ENCODE measurements around the gene DNAH1.
"Not testable (repeated sequence)": the region's sequence is repeated elsewhere in the genome, so short reads cannot be mapped to it uniquely, and the experiment has no call there.

DNAH1 gene

DNA sequence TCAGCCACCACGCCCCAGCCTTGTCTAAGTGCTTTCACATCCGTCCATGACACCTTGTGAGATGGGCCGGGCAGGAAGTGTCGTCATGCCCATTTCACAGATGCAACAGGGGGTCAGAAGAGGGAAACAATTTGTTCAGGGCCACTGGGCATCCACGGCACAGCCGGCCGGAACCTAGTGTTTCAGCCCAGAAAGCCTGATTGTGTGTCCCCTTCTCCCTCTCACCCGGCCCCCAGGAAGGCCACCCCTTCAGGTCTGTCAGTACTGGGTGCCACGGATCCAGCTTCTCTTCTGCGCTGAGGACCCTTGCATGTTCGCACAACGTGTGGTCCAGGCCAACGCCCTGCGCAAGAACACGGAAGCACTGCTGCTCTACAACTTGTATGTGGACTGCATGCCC, 15.8 kb downstream of the DNAH1 start:
- DNase-seq (ENCODE audit: low read depth in 3 of 3): no peak

DNA sequence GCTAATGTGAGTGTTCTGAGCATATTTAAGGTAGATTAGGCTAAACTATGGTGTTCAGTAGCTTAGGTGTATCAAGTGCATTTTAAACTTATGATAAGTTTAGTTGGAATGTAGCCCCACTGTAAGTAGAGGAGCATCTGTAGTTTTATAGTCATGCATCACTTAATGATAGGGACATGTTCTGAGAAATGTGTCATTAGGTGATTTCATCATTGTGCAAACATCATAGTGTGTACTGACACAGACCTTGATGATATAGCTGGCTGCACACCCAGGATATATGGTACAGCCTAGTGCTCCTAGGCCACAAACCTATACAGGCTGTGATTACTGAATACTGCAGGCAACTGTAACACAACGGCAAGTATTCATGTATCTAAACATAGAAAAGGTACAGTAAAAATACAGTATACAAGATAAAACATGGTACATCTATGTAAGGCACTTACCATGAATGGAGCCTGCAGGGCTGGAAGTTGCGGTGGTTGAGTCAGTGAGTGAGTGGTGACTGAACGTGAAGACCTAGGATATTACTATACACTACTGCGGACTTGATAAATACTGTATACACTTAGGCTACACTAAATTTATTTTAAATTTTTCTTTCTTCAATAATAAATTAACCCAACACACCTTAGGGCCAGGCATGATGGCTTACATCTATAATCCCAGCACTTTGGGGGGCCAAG, 17.9 kb downstream of the DNAH1 start:
- no peak for DNase-seq (ENCODE audit: low read depth in 3 of 3)

GRCh38 chr3:52338131-52338530, 22.0 kb downstream of the DNAH1 start:
- DNase-seq (ENCODE audit: low read depth in 3 of 3): not testable (repeated sequence)

DNA sequence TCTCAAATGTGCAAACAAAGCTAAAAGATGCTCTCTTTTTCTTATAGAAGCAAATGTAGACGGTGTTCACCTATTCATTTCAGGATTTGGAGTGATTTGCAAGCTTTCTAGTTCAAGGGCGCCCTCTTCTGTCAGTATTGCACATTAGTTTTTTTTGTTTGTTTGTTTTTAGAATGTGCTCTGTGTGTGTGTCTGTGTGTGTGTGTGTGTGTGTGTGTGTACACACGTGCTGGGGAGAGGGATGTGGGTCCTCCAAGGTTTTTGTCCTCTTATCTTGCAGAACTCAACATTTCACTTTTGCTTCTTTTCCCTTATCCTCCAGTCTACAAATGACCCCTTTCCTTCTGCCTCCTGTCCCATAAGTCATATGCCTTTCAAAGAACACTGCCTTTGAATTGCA, 23.5 kb downstream of the DNAH1 start:
- peak in 2 of 3 experiments; percentile 7 to 18 for DNase-seq (ENCODE audit: low read depth in 3 of 3)

DNA sequence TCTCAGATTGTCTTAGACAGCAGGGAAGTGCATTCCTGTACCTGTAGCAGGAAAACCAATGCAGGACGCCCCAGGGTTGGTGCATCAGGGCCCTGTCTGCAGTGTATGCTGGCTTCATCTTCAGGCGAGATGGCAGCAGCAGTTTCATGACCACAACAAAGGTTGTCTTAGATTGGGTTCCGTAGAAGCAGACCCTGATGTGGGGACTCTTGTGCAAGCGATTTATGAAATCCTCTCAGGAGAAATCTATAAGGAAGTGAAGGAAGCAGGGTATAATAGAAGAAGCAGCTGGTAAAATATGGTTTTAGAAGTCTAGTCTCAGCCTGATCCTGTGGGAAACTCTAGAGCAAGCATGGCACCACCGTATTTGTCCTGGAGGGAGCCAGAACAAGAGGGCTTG, 25.0 kb downstream of the DNAH1 start:
- no peak for DNase-seq (ENCODE audit: low read depth in 3 of 3)

- no peak for DNase-seq (ENCODE audit: low read depth in 3 of 3)
Measured at GRCh38 chr3:52343946-52344600, 28.0 kb downstream of the DNAH1 start.

DNA sequence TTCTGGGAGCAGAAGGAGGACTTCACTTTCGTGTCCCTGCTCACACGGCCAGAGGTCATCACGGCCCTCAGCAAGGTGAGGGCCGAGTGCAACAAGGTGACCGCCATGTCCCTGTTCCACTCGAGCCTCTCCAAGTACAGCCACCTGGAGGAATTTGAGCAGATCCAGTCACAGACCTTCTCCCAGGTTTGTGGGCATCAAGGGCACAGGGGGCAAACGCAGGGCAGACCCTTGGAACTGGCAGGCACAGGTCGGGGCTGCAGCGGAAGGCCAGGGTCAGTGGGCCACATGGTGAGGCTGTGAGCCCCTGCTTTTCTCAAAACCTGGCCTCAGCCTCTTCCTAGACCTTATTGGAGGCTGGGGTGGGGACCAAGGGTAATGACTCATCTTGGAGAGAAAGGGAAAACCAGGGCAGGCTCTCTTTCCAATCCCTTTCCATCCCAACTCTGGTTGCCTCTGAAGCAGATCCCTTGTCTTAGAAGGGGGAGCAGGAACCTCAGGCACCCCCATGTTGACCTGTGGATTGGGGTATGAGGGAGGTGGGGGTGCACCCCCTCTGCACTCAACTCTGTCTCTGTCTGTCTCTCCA, 29.5 kb downstream of the DNAH1 start:
- no peak for DNase-seq (ENCODE audit: low read depth in 3 of 3)

- no peak for DNase-seq (ENCODE audit: low read depth in 3 of 3)
Measured at GRCh38 chr3:52346623-52347530, 30.8 kb downstream of the DNAH1 start.

- DNase-seq (ENCODE audit: low read depth in 3 of 3): no peak
Measured at GRCh38 chr3:52347716-52348635, 31.9 kb downstream of the DNAH1 start.

- no peak for DNase-seq (ENCODE audit: low read depth in 3 of 3)
Measured at GRCh38 chr3:52349131-52349530, 33.0 kb downstream of the DNAH1 start.

DNA sequence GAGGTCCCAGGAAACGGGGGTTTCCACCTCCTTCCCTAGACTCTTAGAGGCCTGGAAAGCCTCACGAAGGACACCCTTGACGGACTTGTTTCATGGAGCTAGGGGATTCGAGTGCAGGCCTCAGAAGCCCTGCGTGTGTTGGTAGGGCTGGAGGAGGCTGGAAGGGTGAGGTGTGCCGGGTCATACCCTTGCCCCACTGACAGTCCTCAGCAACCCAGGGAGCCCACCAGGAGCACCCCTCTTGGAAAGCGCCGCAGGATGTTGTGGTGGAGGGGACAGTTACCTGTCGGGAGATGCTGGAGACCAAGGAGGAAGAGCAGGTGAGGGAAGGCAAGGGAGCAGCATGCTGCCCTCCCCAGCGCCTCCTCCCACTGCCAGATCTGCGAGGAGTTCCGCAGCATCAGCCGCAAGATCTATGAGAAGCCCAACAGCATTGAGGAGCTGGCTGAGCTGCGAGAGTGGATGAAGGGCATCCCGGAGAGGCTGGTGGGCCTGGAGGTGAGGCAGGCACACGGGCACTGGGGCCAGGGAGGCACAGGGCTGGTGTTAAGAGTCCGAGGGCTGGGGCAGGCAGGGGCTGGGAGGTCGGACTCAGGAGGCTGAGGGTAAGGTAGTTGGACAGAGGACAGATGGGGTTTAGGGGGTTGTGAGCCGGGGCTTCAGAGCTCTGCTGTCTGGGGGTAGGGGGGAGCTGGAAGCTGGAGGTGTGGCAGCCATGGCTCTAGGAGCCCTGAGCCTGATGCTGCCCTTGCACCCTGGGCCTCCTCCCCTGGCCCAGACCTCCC, 33.7 kb downstream of the DNAH1 start:
- no peak for DNase-seq (ENCODE audit: low read depth in 3 of 3)

GRCh38 chr3:52350416-52350815, 34.3 kb downstream of the DNAH1 start:
- no peak for DNase-seq (ENCODE audit: low read depth in 3 of 3)

DNA sequence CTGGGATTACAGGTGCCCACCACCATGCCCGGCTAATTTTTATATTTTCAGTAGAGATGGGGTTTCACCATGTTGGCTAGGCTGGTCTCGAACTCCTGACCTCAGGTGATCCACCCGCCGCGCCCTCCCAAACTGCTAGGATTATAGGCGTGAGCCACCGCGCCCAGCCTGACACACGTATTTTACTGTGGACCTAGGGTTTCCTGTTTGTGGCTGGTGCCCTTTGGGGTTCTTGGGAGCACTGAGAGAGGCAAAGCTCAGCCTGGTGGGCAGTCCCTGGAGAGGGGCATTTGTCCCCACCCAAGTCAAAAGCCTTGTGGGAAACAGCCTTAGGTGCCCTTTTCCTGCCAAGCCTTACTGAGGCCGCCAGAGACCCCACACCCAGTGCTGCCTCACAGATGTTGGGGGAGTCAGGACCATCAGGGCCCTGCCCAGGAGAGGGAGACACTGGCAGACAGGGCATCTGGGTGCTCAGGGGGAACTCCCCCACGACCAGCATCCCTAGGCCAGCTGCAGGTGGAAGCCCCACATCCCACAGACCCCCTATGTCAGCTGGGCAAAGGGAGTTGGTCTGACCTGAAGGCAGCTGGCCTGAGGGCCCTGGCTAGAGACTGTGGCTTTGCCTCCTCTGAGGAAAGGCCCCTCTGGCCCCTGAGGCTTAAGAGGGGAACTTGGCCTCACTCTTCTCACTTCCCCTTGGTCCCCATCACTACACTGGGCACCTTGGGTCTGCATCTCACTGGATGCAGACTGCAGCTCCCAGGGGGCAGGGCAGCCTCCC, 35.1 kb downstream of the DNAH1 start:
- no peak for DNase-seq (ENCODE audit: low read depth in 3 of 3)

DNA sequence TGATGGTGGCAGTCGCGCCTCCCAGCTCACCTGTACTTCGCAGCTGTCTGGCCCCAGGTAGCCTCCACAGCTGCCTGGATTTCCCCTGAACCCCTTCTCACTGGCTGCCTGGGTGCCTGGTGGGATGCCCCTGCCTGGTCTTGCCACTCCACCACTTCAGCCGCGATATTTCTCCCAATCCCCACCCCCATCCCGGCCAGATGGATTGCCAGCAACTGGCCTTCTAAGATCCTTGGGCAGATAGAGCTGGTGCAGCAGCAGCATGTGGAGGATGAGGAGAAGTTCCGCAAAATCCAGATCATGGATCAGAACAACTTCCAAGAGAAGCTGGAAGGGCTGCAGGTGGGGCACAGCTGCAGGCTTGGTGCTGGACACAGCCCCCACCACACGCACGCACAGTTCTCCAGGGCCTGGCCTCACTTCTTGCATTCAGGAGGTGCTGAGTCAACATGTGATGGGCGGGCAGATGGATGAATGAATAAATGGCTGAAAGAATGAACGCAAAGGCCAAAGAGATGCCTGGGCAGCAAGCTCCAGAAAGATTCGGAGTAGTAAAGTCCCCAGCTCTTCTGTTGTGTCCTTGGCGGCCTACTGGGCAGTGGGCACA, 35.7 kb downstream of the DNAH1 start:
- no peak for DNase-seq (ENCODE audit: low read depth in 3 of 3)

- DNase-seq (ENCODE audit: low read depth in 3 of 3): no peak
Measured at GRCh38 chr3:52352566-52352965, 36.4 kb downstream of the DNAH1 start.

DNA sequence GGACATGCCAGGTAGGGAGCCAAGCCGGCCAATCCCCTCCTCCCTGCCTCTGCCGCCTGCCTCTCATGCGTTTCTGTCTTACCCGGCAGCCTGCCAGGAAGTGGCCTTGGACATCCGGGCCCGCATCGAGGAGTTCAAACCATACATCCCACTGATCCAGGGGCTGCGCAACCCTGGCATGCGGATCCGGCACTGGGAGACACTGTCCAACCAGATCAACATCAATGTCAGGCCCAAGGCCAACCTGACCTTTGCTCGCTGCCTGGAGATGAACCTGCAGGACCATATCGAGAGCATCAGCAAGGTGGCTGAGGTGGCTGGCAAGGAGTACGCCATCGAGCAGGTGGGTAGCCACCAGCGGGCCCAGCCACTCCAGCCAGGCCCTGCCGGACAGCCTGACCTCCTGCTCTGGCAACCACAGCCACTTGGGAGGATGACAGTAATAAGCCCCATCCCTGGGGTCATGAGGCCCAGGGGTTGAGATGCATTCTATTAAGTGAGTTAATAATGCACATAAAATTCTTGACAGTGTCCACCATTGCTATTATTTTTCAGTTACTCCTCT, 37.3 kb downstream of the DNAH1 start:
- DNase-seq (ENCODE audit: low read depth in 3 of 3): no peak

GRCh38 chr3:52354676-52355075, 38.6 kb downstream of the DNAH1 start:
- DNase-seq (ENCODE audit: low read depth in 3 of 3): no peak

DNA sequence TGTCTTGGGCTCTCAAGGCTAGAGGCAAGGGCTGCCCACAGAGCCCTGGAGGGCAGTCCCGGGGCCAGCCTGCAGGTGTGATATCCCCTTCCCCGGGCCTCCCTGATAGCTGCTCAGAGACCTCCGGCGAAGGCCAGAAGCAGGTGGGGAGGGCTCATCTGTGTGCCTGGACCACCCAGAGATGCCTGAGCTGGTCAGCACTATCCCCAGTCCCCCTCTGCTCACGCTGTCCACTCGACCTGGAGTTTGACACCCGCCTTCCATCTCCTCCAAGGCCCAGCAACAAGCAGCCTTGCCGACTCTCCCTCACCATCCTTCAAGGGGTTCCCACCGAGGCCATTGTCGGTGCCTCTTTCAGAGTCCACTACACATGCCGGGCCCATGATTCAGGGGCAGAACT, 39.4 kb downstream of the DNAH1 start:
- no peak for DNase-seq (ENCODE audit: low read depth in 3 of 3)

- DNase-seq (ENCODE audit: low read depth in 3 of 3): no peak
Measured at GRCh38 chr3:52356126-52356525, 40.0 kb downstream of the DNAH1 start.

Measured in stimulated activated CD4-positive, alpha-beta T cell treated with anti-CD3 and anti-CD28 coated beads, TNF-alpha, amount 100 ng/mL, for 4 hours (primary cell).